H1 (cell line): Measurements from ENCODE around the gene GALK1. TPM values are rescaled to one million over a fixed set of nuclear protein-coding genes. Genes with fewer than 3 reads are reported as not detected.

Experiments used
- CTCF ChIA-PET: fragments of 300-600 bp; sonication (Branson Sonifier 250); formaldehyde crosslinking; loops from one replicate; lab custom pipeline; 2021; ENCODE audit not compliant: partially characterized antibody; lab: Charles Lee
- POLR2A ChIA-PET: fragments of 300-600 bp; sonication (Branson Sonifier 250); formaldehyde crosslinking; loops from one replicate; lab custom pipeline; 2021; ENCODE audit warnings: inconsistent platforms; ENCODE audit not compliant: partially characterized antibody; lab: Charles Lee
- DNase-seq, 2 experiments: peaks; one replicate each; pipeline versions ENCODE4 v3.0.0 to v3.0.0-alpha.2; 2010 to 2022; ENCODE audit warnings: low spot score in 2 of 2, low read depth in 1 of 2, mixed read lengths in 1 of 2
- FAIRE-seq: peaks from 2 replicates; lab custom pipeline; 2011; peaks lifted over from hg19 to GRCh38; lab: Jason Lieb, UNC
- H2AFZ ChIP-seq: 2 replicates; pipeline ENCODE4 v1.8.1; 2012; ENCODE audit warnings: low read length, inconsistent platforms
- H2AK5ac ChIP-seq: 2 replicates; pipeline ENCODE4 v1.6.1; 2013; ENCODE audit warnings: low read depth, low read length
- H2BK120ac ChIP-seq: replicated peaks from 2 replicates; pipeline ENCODE3; 2013; ENCODE audit warnings: low read depth, low read length, inconsistent platforms
- H2BK12ac ChIP-seq: 2 replicates; pipeline ENCODE4 v1.6.1; 2013; ENCODE audit warnings: low read depth, low read length
- H2BK15ac ChIP-seq: 2 replicates; pipeline ENCODE4 v1.6.1; 2013; ENCODE audit warnings: low read length
- H2BK20ac ChIP-seq: 2 replicates; pipeline ENCODE4 v1.6.1; 2013; ENCODE audit warnings: low read length
- H2BK5ac ChIP-seq: 2 replicates; pipeline ENCODE4 v1.6.1; 2013; ENCODE audit warnings: low read depth, low read length
- H3K14ac ChIP-seq: 2 replicates; pipeline ENCODE4 v1.6.1; 2013; ENCODE audit warnings: inconsistent platforms; ENCODE audit not compliant: insufficient read length
- H3K18ac ChIP-seq: 2 replicates; pipeline ENCODE4 v1.6.1; 2013; ENCODE audit warnings: low read length; ENCODE audit errors: extremely low read depth
- H3K23ac ChIP-seq: 2 replicates; pipeline ENCODE4 v1.6.1; 2013; ENCODE audit warnings: inconsistent platforms; ENCODE audit not compliant: insufficient read length
- H3K23me2 ChIP-seq: 2 replicates; pipeline ENCODE4 v1.6.1; 2013; ENCODE audit warnings: low read depth, low read length
- H3K27ac ChIP-seq: 2 replicates; pipeline ENCODE4 v1.6.1; 2011; ENCODE audit warnings: low read depth, low read length, inconsistent platforms
- H3K27me3 ChIP-seq, 4 experiments: replicated peaks in 1 of 4; 1 replicate in 1 of 4; 2 replicates in 3 of 4; pipeline versions ENCODE4 v1.6.1 to v1.8.1; 2011 to 2013; ENCODE audit warnings: low read length in 3 of 4, mild to moderate bottlenecking in 3 of 4, inconsistent platforms in 2 of 4, mixed read lengths in 2 of 4, moderate library complexity in 1 of 4; ENCODE audit not compliant: control insufficient read depth in 3 of 4, insufficient read depth in 3 of 4; ENCODE audit errors: extremely low read depth in 1 of 4
- H3K36me3 ChIP-seq, 4 experiments: 2 replicates each; pipeline versions ENCODE4 v1.6.1 to v1.8.1; 2011 to 2013; ENCODE audit warnings: mild to moderate bottlenecking in 4 of 4, low read length in 3 of 4, moderate library complexity in 2 of 4, control low read depth in 1 of 4, inconsistent platforms in 1 of 4; ENCODE audit not compliant: insufficient read depth in 4 of 4, control insufficient read depth in 2 of 4
- H3K4ac ChIP-seq: replicated peaks from 2 replicates; pipeline ENCODE3; 2013; ENCODE audit warnings: low read length, low read depth, mixed read lengths, inconsistent platforms; ENCODE audit not compliant: insufficient read length
- H3K4me1 ChIP-seq, 4 experiments: replicated peaks in 1 of 4; 1 replicate in 1 of 4; 2 replicates in 3 of 4; pipeline versions ENCODE4 v1.6.1 to v1.8.1; 2011 to 2013; ENCODE audit warnings: low read length in 3 of 4, inconsistent platforms in 2 of 4, mixed read lengths in 1 of 4; ENCODE audit not compliant: insufficient read depth in 4 of 4, control insufficient read depth in 3 of 4
- H3K4me2 ChIP-seq, 2 experiments: 2 replicates each; pipeline versions ENCODE4 v1.6.1 to v1.8.1; 2011 to 2013; ENCODE audit warnings: low read depth in 2 of 2, low read length in 2 of 2, control low read depth in 1 of 2, inconsistent platforms in 1 of 2, mild to moderate bottlenecking in 1 of 2; ENCODE audit not compliant: insufficient read depth in 1 of 2
- H3K4me3 ChIP-seq, 4 experiments: fragments of 200-600, 300-600 bp in 1 of 4; sonication (generic), shearing (Covaris generic), sonication (Bioruptor Twin) in 1 of 4; 2 replicates each; pipeline versions ENCODE4 v1.5.1 to v1.8.1; 2011 to 2016; ENCODE audit warnings: low read length in 4 of 4, low read depth in 3 of 4, control low read depth in 2 of 4, inconsistent platforms in 2 of 4, mild to moderate bottlenecking in 2 of 4, mixed read lengths in 1 of 4, moderate library complexity in 1 of 4; ENCODE audit not compliant: insufficient read depth in 2 of 4; ENCODE audit errors: extremely low read depth in 1 of 4
- H3K56ac ChIP-seq: replicated peaks from 2 replicates; pipeline ENCODE3; 2013; ENCODE audit warnings: low read depth, mild to moderate bottlenecking, mixed read lengths, low read length, inconsistent platforms; ENCODE audit not compliant: insufficient read length
- H3K79me1 ChIP-seq: 2 replicates; pipeline ENCODE4 v1.6.1; 2013; ENCODE audit warnings: low read depth, low read length, control low read depth
- H3K79me2 ChIP-seq, 2 experiments: 2 replicates each; pipeline versions ENCODE4 v1.6.1 to v1.8.1; 2012 to 2013; ENCODE audit warnings: low read length in 2 of 2, mild to moderate bottlenecking in 2 of 2, inconsistent platforms in 1 of 2; ENCODE audit not compliant: insufficient read depth in 2 of 2, control insufficient read depth in 1 of 2
- H3K9ac ChIP-seq, 4 experiments: replicated peaks in 1 of 4; 1 replicate in 1 of 4; 2 replicates in 3 of 4; pipeline versions ENCODE4 v1.6.1 to v1.8.1; 2011 to 2013; ENCODE audit warnings: low read depth in 3 of 4, low read length in 3 of 4, control low read depth in 2 of 4, mild to moderate bottlenecking in 2 of 4, moderate library complexity in 2 of 4, inconsistent platforms in 1 of 4; ENCODE audit errors: extremely low read depth in 1 of 4
- H3K9me3 ChIP-seq, 2 experiments: 2 replicates each; pipeline versions ENCODE4 v1.6.1 to v1.8.1; 2012 to 2013; ENCODE audit warnings: mild to moderate bottlenecking in 2 of 2, moderate library complexity in 2 of 2, control low read depth in 1 of 2, inconsistent platforms in 1 of 2, low read depth in 1 of 2, low read length in 1 of 2, mixed read lengths in 1 of 2; ENCODE audit not compliant: insufficient read depth in 2 of 2
- H4K20me1 ChIP-seq, 2 experiments: replicated peaks in 1 of 2; 2 replicates each; pipeline versions ENCODE3 to v1.8.1; 2011 to 2013; ENCODE audit warnings: inconsistent platforms in 2 of 2, low read length in 2 of 2, mild to moderate bottlenecking in 1 of 2; ENCODE audit not compliant: insufficient read depth in 2 of 2, control insufficient read depth in 1 of 2
- H4K5ac ChIP-seq: 2 replicates; pipeline ENCODE4 v1.6.1; 2013; ENCODE audit warnings: low read length, low read depth, mixed read lengths, inconsistent platforms; ENCODE audit not compliant: insufficient read length
- H4K8ac ChIP-seq: 2 replicates; pipeline ENCODE4 v1.8.0; 2013; ENCODE audit warnings: mild to moderate bottlenecking, moderate library complexity, low read length, inconsistent platforms; ENCODE audit not compliant: insufficient read depth; ENCODE audit errors: extremely low read depth
- H4K91ac ChIP-seq: replicated peaks from 2 replicates; pipeline ENCODE3; 2013; ENCODE audit warnings: low read length, mixed read lengths, inconsistent platforms; ENCODE audit not compliant: insufficient read length
- CBX5 ChIP-seq: fragments of 300-800, 300-1000 bp; sonication (generic); IDR thresholded peaks from 2 replicates; pipeline ENCODE4 v1.7.1; 2016; ENCODE audit warnings: antibody characterized with exemption, low read length, low read depth
- CBX8 ChIP-seq: fragments of 300-800, 300-1000 bp; sonication (generic); IDR thresholded peaks from 2 replicates; pipeline ENCODE4 v1.7.1; 2016; ENCODE audit warnings: low read depth, low read length, borderline replicate concordance
- FOSL1 ChIP-seq: IDR thresholded peaks from 2 replicates; pipeline ENCODE4 v1.6.1; 2011; ENCODE audit warnings: mild to moderate bottlenecking, low read depth, low read length, moderate library complexity; ENCODE audit not compliant: insufficient read depth
- KDM5A ChIP-seq: fragments of 200-600 bp; IDR thresholded peaks from 2 replicates; pipeline ENCODE4 v1.7.1; 2012; ENCODE audit warnings: mild to moderate bottlenecking, low read length, inconsistent platforms, mixed read lengths
- RBBP5 ChIP-seq: IDR thresholded peaks from 2 replicates; pipeline ENCODE4 v1.7.1; 2012; ENCODE audit warnings: low read depth, mild to moderate bottlenecking, inconsistent platforms, low read length, moderate library complexity, borderline replicate concordance
- RFX5 ChIP-seq: IDR thresholded peaks from 2 replicates; pipeline ENCODE4 v1.6.1; 2011; ENCODE audit warnings: low read depth, low read length, improper control_type of control experiment, borderline replicate concordance
- SIN3A ChIP-seq, 2 experiments: IDR thresholded peaks in 1 of 2; conservative IDR thresholded peaks in 1 of 2; 2 replicates each; pipeline ENCODE4 v1.6.1; 2011 to 2012; ENCODE audit warnings: low read length in 2 of 2, improper control_type of control experiment in 1 of 2, low read depth in 1 of 2, mild to moderate bottlenecking in 1 of 2
- SRF ChIP-seq: IDR thresholded peaks from 2 replicates; pipeline ENCODE4 v1.6.1; 2011; ENCODE audit warnings: mild to moderate bottlenecking, low read depth, low read length, moderate library complexity
- TAF7 ChIP-seq: optimal IDR thresholded peaks from 2 replicates; pipeline ENCODE3; 2011; ENCODE audit warnings: low read depth, mild to moderate bottlenecking, inconsistent platforms, low read length, moderate library complexity, borderline replicate concordance
- YY1 ChIP-seq: IDR thresholded peaks from 2 replicates; pipeline ENCODE4 v1.6.1; 2011; ENCODE audit warnings: low read depth, mild to moderate bottlenecking, low read length
- ZNF274 ChIP-seq: IDR thresholded peaks from 2 replicates; pipeline ENCODE4 v1.7.0; 2012; ENCODE audit warnings: low read length, borderline replicate concordance; ENCODE audit errors: extremely low read depth
- WGBS, 2 experiments: shearing (Covaris generic) in 1 of 2; methylation state at CpG; one replicate each; pipeline versions ENCODE4 v1.1.6 to v1.1.7; 2013 to 2015; ENCODE audit warnings: low lambda C conversion rate in 2 of 2, mixed read lengths in 2 of 2, inconsistent platforms in 1 of 2, low coverage in 1 of 2, missing lambda C conversion rate in 1 of 2; ENCODE audit not compliant: insufficient replicate concordance in 2 of 2, insufficient coverage in 1 of 2, insufficient read length in 1 of 2; ENCODE audit errors: extremely low coverage in 1 of 2, missing lambda C conversion rate in 1 of 2; 5-methylcytosine and 5-hydroxymethylcytosine counted together
- polyA plus RNA-seq, 7 experiments: library from polyadenylated mRNA; depleted of rRNA in 3 of 7; stranded (reverse) in 5 of 7; unstranded in 2 of 7; fragments of >200 nt in 5 of 7; fragments of 200-250 nt in 2 of 7; gene quantifications; 1 replicate in 5 of 7; 2 replicates in 1 of 7; 4 replicates in 1 of 7; pipeline versions ENCODE4 v1.2.1 to v1.2.3, GENCODE V29; 2011 to 2013; ENCODE audit warnings: missing spikeins in 2 of 7, mixed read lengths in 2 of 7
- total RNA-seq: library from RNA; stranded (reverse); fragmentation: NEBNext Ultra II Directional; extraction: Animal tissue kit (Norgen Biotek cat#: 25700); gene quantifications from 2 replicates; pipeline ENCODE4 v1.2.1, GENCODE V29; 2021

GALK1 gene
- total and polyA plus RNA-seq, 2 of the 8 experiments (the other 6 are each of a cell fraction or from before 2014, with no cell fraction given): 34.1 to 47.9 TPM

- H3K9ac ChIP-seq: no peak overlapping the region
- H3K4me1 ChIP-seq: no peaks in the 10 kb centered on the region; a peak in 2 of 7 replicates
- H3K18ac ChIP-seq: no peak overlapping the region
- H3K9me3 ChIP-seq: no peaks in the 10 kb centered on the region
- no peak overlapping the region for H2BK5ac ChIP-seq
- no peak overlapping the region for H3K4ac ChIP-seq
- no peaks in the 10 kb centered on the region for H3K79me2 ChIP-seq
- H2BK15ac ChIP-seq: no peak overlapping the region
- no peaks in the 10 kb centered on the region for H3K27me3 ChIP-seq
- H4K91ac ChIP-seq: no peak overlapping the region
- no peak overlapping the region for H3K23ac ChIP-seq
- no peak overlapping the region for H2AFZ ChIP-seq
- no peak for DNase-seq
- peaks cover 0 to 5% of the 10 kb centered on the region in 2 experiments for H4K20me1 ChIP-seq
- no peak for FAIRE-seq
- H3K36me3 ChIP-seq: no peaks in the 10 kb centered on the region
- 89% methylated on average over 28 of the region's 31 CpGs; no CpG with 5 or more reads in 1 of the 2 experiments for WGBS, 2 experiments
- ChIA-PET POLR2A (interaction anchor here (0.6 to 2.4 kb wide), 5 partner anchors 10 to 44 kb away, joined by 3 to 11 read pairs (median 3); partner anchors contain the start of gene ITGB4), CTCF (interaction anchor here (0.6 to 4.8 kb wide), 14 partner anchors 11 to 99 kb away, joined by 3 to 44 read pairs (median 4); partner anchors contain the start of genes ITGB4 and SMIM5)
- H2BK12ac ChIP-seq: no peak overlapping the region
- no peak overlapping the region for H3K4me2 ChIP-seq
- no peak overlapping the region for H4K8ac ChIP-seq
- no peak overlapping the region for H2BK120ac ChIP-seq
- no peaks in the 10 kb centered on the region for H3K79me1 ChIP-seq
- no peak overlapping the region for H3K56ac ChIP-seq
- H3K14ac ChIP-seq: no peak overlapping the region
- no peaks in the 10 kb centered on the region for H3K23me2 ChIP-seq
- H3K27ac ChIP-seq: no peak overlapping the region
- no peak overlapping the region for H2AK5ac ChIP-seq
- H2BK20ac ChIP-seq: no peak overlapping the region
- no peak overlapping the region for H3K4me3 ChIP-seq
- no peak overlapping the region for H4K5ac ChIP-seq
- TF ChIP-seq YY1: no peak
- TF ChIP-seq ZNF274: no peak
- TF ChIP-seq SRF: no peak
- TF ChIP-seq TAF7: no peak
- no peak for TF ChIP-seq CBX8
- no peak for TF ChIP-seq RBBP5
- TF ChIP-seq RFX5: no peak
- no peak for TF ChIP-seq FOSL1
- no peak for TF ChIP-seq KDM5A
- no peak for TF ChIP-seq SIN3A (conservative IDR thresholded peaks at IDR 0.05 in 1 of 2, IDR thresholded peaks at IDR 0.05 in 1 of 2; ENCODE audit: low read depth in 1 of 2, low read length in 2 of 2)
- no peak for TF ChIP-seq CBX5
These were observed 33.1 kb downstream of the GALK1 start for GRCh38 chr17:75731716-75732498.
